ENCODE measurements around the gene GALNT9. TPM values are rescaled to one million over a fixed set of nuclear protein-coding genes. Genes with fewer than 3 reads are reported as not detected.

GALNT9 gene
- total and polyA plus RNA-seq, 8 donors: 0.17 to 5.0 (median 2.8) TPM; not detected in 1

GRCh38 chr12:132147423-132148367, 181.7 kb downstream of the GALNT9 start:
- Histone ChIP-seq H3K4me3 (no peak overlapping the region), H3K27me3 (no peaks in the 10 kb centered on the region), H3K9me3 (no peaks in the 10 kb centered on the region), H3K4me1 (peaks cover 16 to 29% of the 10 kb centered on the region in 2 donors), H3K27ac (no peak overlapping the region), H3K36me3 (peaks cover 0 to 39% of the 10 kb centered on the region in 2 donors)
- TF ChIP-seq CTCF (IDR thresholded peaks at IDR 0.05): no peak
- peak in 2 of 4 donors; percentile 31 to 76 for DNase-seq
- intact Hi-C loops (cut with DNase I): no loop called here
- no peak for ATAC-seq

- no peaks in the 10 kb centered on the region for H3K27me3 ChIP-seq
- TF ChIP-seq CTCF (IDR thresholded peaks at IDR 0.05): no peak
- no peak overlapping the region for H3K4me3 ChIP-seq
- DNase-seq (no peak), ATAC-seq (no peak)
- intact Hi-C loops (cut with DNase I): no loop called here
- peaks cover 17 to 32% of the 10 kb centered on the region in 2 donors for H3K4me1 ChIP-seq
- H3K27ac ChIP-seq: no peak overlapping the region
- no peaks in the 10 kb centered on the region for H3K9me3 ChIP-seq
- peaks cover 0 to 40% of the 10 kb centered on the region in 2 donors for H3K36me3 ChIP-seq
Observed at GRCh38 chr12:132146772-132147422, 182.5 kb downstream of the GALNT9 start.

Other genes with a start within 250 kb of the GALNT9 start
- gene DDX51, start 185.3 kb downstream of the GALNT9 start, total RNA-seq: 10 to 100 TPM; 11.7 to 15.1 TPM
- gene DDX51, start 185.3 kb downstream of the GALNT9 start, polyA plus RNA-seq (ENCODE audit: insufficient read length in 6 of 6): 10 to 100 TPM; 18.2 to 27.6 (median 20.0) TPM
- 10 to 100 TPM; 11.0 to 19.6 TPM for gene NOC4L, start 185.1 kb downstream of the GALNT9 start, total RNA-seq
- 10 to 100 TPM; 10.6 to 16.9 (median 12.5) TPM for gene NOC4L, start 185.1 kb downstream of the GALNT9 start, polyA plus RNA-seq (ENCODE audit: insufficient read length in 6 of 6)
- gene FBRSL1, start 160.6 kb upstream of the GALNT9 start, total RNA-seq: 10 to 100 TPM; 44.7 to 49.4 TPM
- 100 to 1,000 TPM in 2 of 6 donors, 10 to 100 TPM in 4; 58.7 to 113 (median 91.9) TPM for gene FBRSL1, start 160.6 kb upstream of the GALNT9 start, polyA plus RNA-seq (ENCODE audit: insufficient read length in 6 of 6)

All from left lung (tissue), 10 donors.